Skeletal muscle tissue (tissue), 4 donors: ENCODE data around the gene DDX27. TPM values are rescaled to one million over a fixed set of nuclear protein-coding genes. Genes with fewer than 3 reads are reported as not detected.

ENCODE experiments used
- H3K27ac ChIP-seq: one replicate; pipeline ENCODE4 v1.7.0; 2013; ENCODE audit warnings: mild to moderate bottlenecking, low read depth, low read length, inconsistent platforms
- H3K27me3 ChIP-seq, 3 donors: one replicate each; pipeline ENCODE4 v1.7.0; 2013; ENCODE audit warnings: low read length in 3 of 3; ENCODE audit not compliant: control insufficient read depth in 3 of 3, insufficient read depth in 3 of 3
- H3K36me3 ChIP-seq, 3 donors: one replicate each; pipeline ENCODE4 v1.7.0; 2013; ENCODE audit warnings: low read length in 3 of 3; ENCODE audit not compliant: control insufficient read depth in 3 of 3, insufficient read depth in 3 of 3
- H3K4me1 ChIP-seq, 3 donors: one replicate each; pipeline ENCODE4 v1.7.0; 2013; ENCODE audit warnings: low read length in 3 of 3, mild to moderate bottlenecking in 3 of 3; ENCODE audit not compliant: control insufficient read depth in 3 of 3, insufficient read depth in 3 of 3
- H3K4me3 ChIP-seq, 3 donors: one replicate each; pipeline ENCODE4 v1.7.0; 2013; ENCODE audit warnings: low read length in 3 of 3
- H3K9ac ChIP-seq, 3 donors: one replicate each; pipeline ENCODE4 v1.7.0; 2013; ENCODE audit warnings: low read length in 3 of 3, mild to moderate bottlenecking in 3 of 3, moderate library complexity in 2 of 3, low read depth in 1 of 3
- H3K9me3 ChIP-seq, 3 donors: one replicate each; pipeline ENCODE4 v1.7.0; 2013; ENCODE audit warnings: low read length in 3 of 3; ENCODE audit not compliant: control insufficient read depth in 3 of 3
- total RNA-seq: library from RNA; depleted of rRNA; stranded (reverse); fragments of >200 nt; gene quantifications from one replicate; pipeline ENCODE4 v1.2.3, GENCODE V29; 2014
- donor health status: Osteomylitis.

DDX27 gene
- total RNA-seq, 1 donor from 2014 or later: 13.0 TPM

GRCh38 chr20:49247169-49247723 is 28.0 kb downstream of the DDX27 start:
- Histone ChIP-seq H3K27me3 (no peaks in the 10 kb centered on the region), H3K4me1 (peaks cover 9 to 18% (median 13%) of the 10 kb centered on the region in 3 donors), H3K9me3 (no peaks in the 10 kb centered on the region), H3K27ac (no peak overlapping the region), H3K4me3 (no peak overlapping the region), H3K9ac (no peak overlapping the region), H3K36me3 (peaks cover 61 to 79% (median 74%) of the 10 kb centered on the region in 3 donors)

DNA sequence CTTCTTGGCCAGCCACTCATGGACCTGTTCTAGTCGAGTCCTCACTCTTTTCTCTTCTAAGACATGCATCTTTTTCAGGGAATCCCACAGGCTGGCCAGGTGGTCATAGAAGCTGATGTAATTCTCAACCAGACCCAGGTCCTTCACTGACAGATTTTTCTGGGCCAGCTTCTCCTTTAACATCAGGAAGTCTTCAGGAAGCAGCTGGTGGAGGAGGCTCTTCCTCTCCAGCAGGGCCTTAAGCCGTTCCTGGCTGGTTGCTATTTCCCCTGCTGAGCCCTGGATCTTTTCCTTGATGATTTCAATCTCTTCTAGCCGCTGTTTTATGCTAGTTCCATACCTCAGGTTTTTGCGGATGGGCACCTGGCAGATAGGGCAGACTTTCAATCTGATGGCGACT is 28.6 kb downstream of the DDX27 start:
- no peaks in the 10 kb centered on the region for H3K27me3 ChIP-seq
- no peaks in the 10 kb centered on the region for H3K9me3 ChIP-seq
- H3K4me1 ChIP-seq: peaks cover 9 to 18% (median 13%) of the 10 kb centered on the region in 3 donors
- peaks cover 60 to 81% (median 74%) of the 10 kb centered on the region in 3 donors for H3K36me3 ChIP-seq
- no peak overlapping the region for H3K9ac ChIP-seq
- no peak overlapping the region for H3K4me3 ChIP-seq
- H3K27ac ChIP-seq: no peak overlapping the region

DNA sequence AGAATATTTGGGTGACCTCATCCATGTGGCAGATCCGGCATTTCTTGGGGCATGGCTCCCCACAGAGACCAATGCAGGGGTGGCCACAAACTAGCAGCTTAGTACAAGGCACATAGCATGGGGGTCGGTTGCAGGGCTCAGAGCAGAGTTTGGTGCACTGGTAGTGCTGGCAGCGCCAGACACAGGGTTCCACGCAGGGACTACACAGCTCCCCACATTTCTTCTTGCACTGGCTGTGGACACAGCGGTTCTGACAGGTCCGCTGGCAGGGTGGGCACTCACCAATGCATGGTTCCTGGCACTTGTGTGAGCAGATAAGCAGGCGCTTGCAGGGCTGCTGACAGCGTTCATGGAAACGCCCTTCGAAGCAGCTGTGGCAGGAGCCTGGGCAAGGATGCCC is 29.1 kb downstream of the DDX27 start:
- Histone ChIP-seq H3K4me3 (no peak overlapping the region), H3K27ac (no peak overlapping the region), H3K36me3 (peaks cover 57 to 81% (median 74%) of the 10 kb centered on the region in 3 donors), H3K9ac (no peak overlapping the region), H3K27me3 (no peaks in the 10 kb centered on the region), H3K9me3 (no peaks in the 10 kb centered on the region), H3K4me1 (peaks cover 9 to 18% (median 13%) of the 10 kb centered on the region in 3 donors)

- Histone ChIP-seq H3K9me3 (no peaks in the 10 kb centered on the region), H3K4me3 (no peak overlapping the region), H3K36me3 (peaks cover 59 to 79% (median 72%) of the 10 kb centered on the region in 3 donors), H3K9ac (no peak overlapping the region), H3K4me1 (peaks cover 9 to 18% (median 13%) of the 10 kb centered on the region in 3 donors), H3K27ac (no peak overlapping the region), H3K27me3 (no peaks in the 10 kb centered on the region)
Observed at GRCh38 chr20:49248879-49249665, 29.9 kb downstream of the DDX27 start.

DNA sequence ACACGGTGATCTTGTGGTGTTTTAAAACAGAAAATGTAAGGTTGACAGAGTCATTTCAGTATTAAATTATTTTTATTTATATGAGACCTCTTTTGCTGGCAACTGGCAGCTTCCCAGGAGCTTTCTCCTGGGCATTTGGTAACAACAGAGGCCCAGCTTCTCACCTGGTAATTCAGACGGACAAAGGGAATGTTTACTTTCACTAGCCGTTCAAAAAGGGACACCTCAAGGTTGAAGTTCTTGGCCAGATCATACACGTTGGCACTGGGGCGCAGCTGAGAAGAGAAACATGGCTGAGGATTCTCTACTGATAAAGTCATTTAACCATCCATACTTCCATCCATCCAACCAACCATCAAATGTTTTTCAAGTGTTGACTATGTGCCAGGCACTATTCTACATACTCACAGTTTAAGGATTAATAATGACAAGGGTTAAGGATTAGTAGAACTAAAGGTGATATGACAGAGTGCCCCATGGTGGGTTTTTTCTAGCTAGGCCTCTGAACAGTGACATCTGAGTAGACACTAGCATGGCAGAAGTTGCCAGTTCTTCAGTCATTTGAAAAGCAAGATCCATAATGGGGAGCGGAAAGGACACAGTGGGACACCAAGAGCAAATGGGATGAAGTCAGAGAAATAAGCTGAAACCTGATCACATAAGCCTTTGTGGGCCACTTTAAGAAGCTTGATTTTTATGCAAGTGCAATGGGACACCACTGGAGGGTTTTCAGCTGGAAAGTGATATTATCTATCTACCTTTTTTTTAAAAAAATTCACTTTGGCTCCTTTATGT is 33.5 kb downstream of the DDX27 start:
- Histone ChIP-seq H3K9ac (no peak overlapping the region), H3K27ac (no peak overlapping the region)

DNA sequence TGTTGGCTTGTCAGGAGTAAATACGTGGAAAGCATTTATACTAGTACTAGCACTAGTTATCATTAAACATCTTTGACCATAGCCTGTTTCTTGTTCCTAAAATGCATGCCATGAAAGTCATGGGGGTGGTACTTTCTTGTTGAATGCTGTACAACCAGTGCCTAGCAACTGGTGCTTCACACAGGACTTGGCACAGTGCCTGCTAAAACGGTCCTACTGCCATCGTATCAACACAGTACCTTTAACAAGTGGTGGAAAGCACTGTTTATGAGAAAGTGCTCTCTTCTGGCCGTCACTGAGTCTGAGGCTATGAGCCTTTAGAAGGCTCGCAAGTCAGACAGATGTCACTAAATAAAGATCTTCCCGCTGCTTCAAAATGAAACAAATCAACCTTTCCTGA is 37.0 kb downstream of the DDX27 start:
- H3K4me1 ChIP-seq: no peaks in the 10 kb centered on the region
- H3K36me3 ChIP-seq: peaks cover 61 to 83% (median 67%) of the 10 kb centered on the region in 3 donors
- no peak overlapping the region for H3K27ac ChIP-seq
- no peak overlapping the region for H3K4me3 ChIP-seq
- no peaks in the 10 kb centered on the region for H3K27me3 ChIP-seq
- no peaks in the 10 kb centered on the region for H3K9me3 ChIP-seq
- H3K9ac ChIP-seq: no peak overlapping the region

More for the DNA sequence above, 33.5 kb downstream of the DDX27 start:
- no peak overlapping the region for H3K4me3 ChIP-seq
- peaks cover 6 to 13% (median 6%) of the 10 kb centered on the region in 3 donors for H3K4me1 ChIP-seq
- no peaks in the 10 kb centered on the region for H3K27me3 ChIP-seq
- peaks cover 66 to 81% (median 79%) of the 10 kb centered on the region in 3 donors for H3K36me3 ChIP-seq
- H3K9me3 ChIP-seq: no peaks in the 10 kb centered on the region

GRCh38 chr20:49259284-49259683 is 40.1 kb downstream of the DDX27 start:
- Histone ChIP-seq H3K36me3 (peaks cover 56 to 82% (median 63%) of the 10 kb centered on the region in 3 donors), H3K27me3 (no peaks in the 10 kb centered on the region)

GRCh38 chr20:49259799-49260198 is 40.6 kb downstream of the DDX27 start:
- Histone ChIP-seq H3K27me3 (no peaks in the 10 kb centered on the region), H3K9ac (no peak overlapping the region), H3K9me3 (no peaks in the 10 kb centered on the region), H3K36me3 (peaks cover 56 to 82% (median 63%) of the 10 kb centered on the region in 3 donors), H3K4me3 (no peak overlapping the region), H3K4me1 (no peaks in the 10 kb centered on the region), H3K27ac (no peak overlapping the region)

More at GRCh38 chr20:49259284-49259683, 40.1 kb downstream of the DDX27 start:
- Histone ChIP-seq H3K9ac (no peak overlapping the region), H3K9me3 (no peaks in the 10 kb centered on the region), H3K4me1 (no peaks in the 10 kb centered on the region), H3K4me3 (no peak overlapping the region), H3K27ac (no peak overlapping the region)

- Histone ChIP-seq H3K9ac (no peak overlapping the region), H3K36me3 (peaks cover 59 to 85% (median 66%) of the 10 kb centered on the region in 3 donors), H3K9me3 (no peaks in the 10 kb centered on the region), H3K4me3 (no peak overlapping the region), H3K27me3 (no peaks in the 10 kb centered on the region), H3K27ac (no peak overlapping the region), H3K4me1 (no peaks in the 10 kb centered on the region)
Observed at GRCh38 chr20:49260218-49260617, 41.0 kb downstream of the DDX27 start.
